ENCODE results near the gene ABCF2.

The ABCF2 gene

GRCh38 chr7:151261529-151261928, 34.5 kb upstream of the ABCF2 start:
- ATAC-seq (replicated peaks) (no peak), DNase-seq (no peak)
- H3K27ac Mint-ChIP-seq = no peak overlapping the region
- H3K4me1 Mint-ChIP-seq (ENCODE audit: low read depth in 2 of 2) = no peaks in the 10 kb centered on the region
- H3K4me3 Mint-ChIP-seq = no peak overlapping the region
- H3K27me3 Mint-ChIP-seq = peaks cover 39 to 79% of the 10 kb centered on the region in 2 donors
- H3K36me3 Mint-ChIP-seq (ENCODE audit: insufficient read depth) = peaks cover 5% of the 10 kb centered on the region
- H3K9me3 Mint-ChIP-seq = no peaks in the 10 kb centered on the region

GRCh38 chr7:151260883-151261282, 33.9 kb upstream of the ABCF2 start:
- Mint-ChIP-seq H3K27ac (no peak overlapping the region), H3K36me3 (ENCODE audit: insufficient read depth) (peaks cover 5% of the 10 kb centered on the region), H3K4me1 (ENCODE audit: low read depth in 2 of 2) (no peaks in the 10 kb centered on the region), H3K4me3 (no peak overlapping the region), H3K9me3 (no peaks in the 10 kb centered on the region), H3K27me3 (peaks cover 41 to 79% of the 10 kb centered on the region in 2 donors)
- DNase-seq (no peak), ATAC-seq (replicated peaks) (no peak)

GRCh38 chr7:151260471-151260870, 33.5 kb upstream of the ABCF2 start:
- ATAC-seq (replicated peaks) (no peak), DNase-seq (no peak)
- H3K4me3 Mint-ChIP-seq = no peak overlapping the region
- peaks cover 45 to 79% of the 10 kb centered on the region in 2 donors for H3K27me3 Mint-ChIP-seq
- H3K36me3 Mint-ChIP-seq (ENCODE audit: insufficient read depth) = peaks cover 5% of the 10 kb centered on the region
- no peaks in the 10 kb centered on the region for H3K9me3 Mint-ChIP-seq
- H3K4me1 Mint-ChIP-seq (ENCODE audit: low read depth in 2 of 2) = no peaks in the 10 kb centered on the region
- H3K27ac Mint-ChIP-seq = no peak overlapping the region

- peaks cover 5% of the 10 kb centered on the region for H3K36me3 Mint-ChIP-seq (ENCODE audit: insufficient read depth)
- no peak overlapping the region for H3K27ac Mint-ChIP-seq
- no peaks in the 10 kb centered on the region for H3K4me1 Mint-ChIP-seq (ENCODE audit: low read depth in 2 of 2)
- no peak for DNase-seq
- H3K9me3 Mint-ChIP-seq = no peaks in the 10 kb centered on the region
- H3K4me3 Mint-ChIP-seq = no peak overlapping the region
- ATAC-seq (replicated peaks) = no peak
- peaks cover 58 to 90% of the 10 kb centered on the region in 2 donors for H3K27me3 Mint-ChIP-seq
These were observed 31.0 kb upstream of the ABCF2 start for GRCh38 chr7:151257990-151258389.

- no peak for DNase-seq
- Mint-ChIP-seq H3K4me1 (ENCODE audit: low read depth in 2 of 2) (peaks cover 0 to 5% of the 10 kb centered on the region in 2 donors), H3K9me3 (no peaks in the 10 kb centered on the region), H3K36me3 (ENCODE audit: insufficient read depth) (peaks cover 5% of the 10 kb centered on the region), H3K27ac (no peak overlapping the region), H3K27me3 (peaks cover 64 to 90% of the 10 kb centered on the region in 2 donors), H3K4me3 (no peak overlapping the region)
- ATAC-seq (replicated peaks) = no peak
These were observed 29.5 kb upstream of the ABCF2 start for GRCh38 chr7:151256410-151257045.

GRCh38 chr7:151255390-151255789, 28.4 kb upstream of the ABCF2 start:
- no peak for DNase-seq
- Mint-ChIP-seq H3K4me1 (ENCODE audit: low read depth in 2 of 2) (peaks cover 9 to 13% of the 10 kb centered on the region in 2 donors), H3K27ac (no peak overlapping the region), H3K4me3 (no peak overlapping the region), H3K27me3 (peaks cover 69 to 90% of the 10 kb centered on the region in 2 donors), H3K9me3 (no peaks in the 10 kb centered on the region), H3K36me3 (ENCODE audit: insufficient read depth) (peaks cover 3% of the 10 kb centered on the region)
- ATAC-seq (replicated peaks) = no peak

- Mint-ChIP-seq H3K4me3 (no peak overlapping the region), H3K4me1 (ENCODE audit: low read depth in 2 of 2) (peaks cover 9 to 15% of the 10 kb centered on the region in 2 donors), H3K36me3 (ENCODE audit: insufficient read depth) (peaks cover 3% of the 10 kb centered on the region), H3K27ac (no peak overlapping the region), H3K27me3 (peaks cover 67 to 92% of the 10 kb centered on the region in 2 donors), H3K9me3 (no peaks in the 10 kb centered on the region)
- ATAC-seq (replicated peaks) = no peak
- no peak for DNase-seq
These were observed 27.8 kb upstream of the ABCF2 start for GRCh38 chr7:151254851-151255250.

GRCh38 chr7:151254316-151254715, 27.3 kb upstream of the ABCF2 start:
- DNase-seq = no peak
- Mint-ChIP-seq H3K4me1 (ENCODE audit: low read depth in 2 of 2) (peaks cover 12 to 15% of the 10 kb centered on the region in 2 donors), H3K4me3 (no peak overlapping the region), H3K27ac (no peak overlapping the region), H3K9me3 (no peaks in the 10 kb centered on the region), H3K27me3 (peaks cover 72 to 98% of the 10 kb centered on the region in 2 donors), H3K36me3 (ENCODE audit: insufficient read depth) (peaks cover 3% of the 10 kb centered on the region)
- no peak for ATAC-seq (replicated peaks)

GRCh38 chr7:151252961-151253711, 26.1 kb upstream of the ABCF2 start:
- Mint-ChIP-seq H3K27ac (no peak overlapping the region), H3K4me3 (peak overlapping the region; percentile 33 to 61), H3K27me3 (peaks cover 73 to 98% of the 10 kb centered on the region in 2 donors), H3K4me1 (ENCODE audit: low read depth in 2 of 2) (peaks cover 19 to 20% of the 10 kb centered on the region in 2 donors), H3K9me3 (no peaks in the 10 kb centered on the region), H3K36me3 (ENCODE audit: insufficient read depth) (peaks cover 3% of the 10 kb centered on the region)
- ATAC-seq (replicated peaks) (no peak), DNase-seq (no peak)

GRCh38 chr7:151252561-151252835, 25.5 kb upstream of the ABCF2 start:
- peaks cover 3% of the 10 kb centered on the region for H3K36me3 Mint-ChIP-seq (ENCODE audit: insufficient read depth)
- H3K27ac Mint-ChIP-seq = no peak overlapping the region
- H3K9me3 Mint-ChIP-seq = no peaks in the 10 kb centered on the region
- peaks cover 73 to 98% of the 10 kb centered on the region in 2 donors for H3K27me3 Mint-ChIP-seq
- peaks cover 24% of the 10 kb centered on the region in 2 donors for H3K4me1 Mint-ChIP-seq (ENCODE audit: low read depth in 2 of 2)
- no peak for ATAC-seq (replicated peaks)
- no peak for DNase-seq
- H3K4me3 Mint-ChIP-seq = peak overlapping the region; percentile 33 to 61

GRCh38 chr7:151251689-151252560, 24.9 kb upstream of the ABCF2 start:
- DNase-seq = no peak
- H3K9me3 Mint-ChIP-seq = no peaks in the 10 kb centered on the region
- peaks cover 24% of the 10 kb centered on the region in 2 donors for H3K4me1 Mint-ChIP-seq (ENCODE audit: low read depth in 2 of 2)
- H3K27me3 Mint-ChIP-seq = peaks cover 75 to 98% of the 10 kb centered on the region in 2 donors
- peak; percentile 58 for ATAC-seq (replicated peaks)
- peak overlapping the region; percentile 48 to 61 for H3K4me3 Mint-ChIP-seq
- peaks cover 2% of the 10 kb centered on the region for H3K36me3 Mint-ChIP-seq (ENCODE audit: insufficient read depth)
- H3K27ac Mint-ChIP-seq = no peak overlapping the region

GRCh38 chr7:151251328-151251688, 24.3 kb upstream of the ABCF2 start:
- peak; percentile 3 for ATAC-seq (replicated peaks)
- Mint-ChIP-seq H3K9me3 (no peaks in the 10 kb centered on the region), H3K27ac (no peak overlapping the region), H3K27me3 (peaks cover 75 to 98% of the 10 kb centered on the region in 2 donors), H3K4me1 (ENCODE audit: low read depth in 2 of 2) (peaks cover 24 to 27% of the 10 kb centered on the region in 2 donors), H3K4me3 (peak overlapping the region; percentile 70 to 80), H3K36me3 (ENCODE audit: insufficient read depth) (peaks cover under 1% of the 10 kb centered on the region)
- DNase-seq = no peak

Measured in effector memory CD8-positive, alpha-beta T cell (primary cell).